Ishikawa (cell line): ENCODE data around the gene HCN1.

Experiments used
- CEBPB ChIP-seq: IDR thresholded peaks from 2 replicates; pipeline ENCODE4 v1.6.1; 2012
- CREB1 ChIP-seq: IDR thresholded peaks from 2 replicates; pipeline ENCODE4 v1.6.1; 2012; ENCODE audit warnings: low read depth
- EGR1 ChIP-seq: IDR thresholded peaks from 2 replicates; pipeline ENCODE4 v1.6.1; 2012
- EP300 ChIP-seq: IDR thresholded peaks from 2 replicates; pipeline ENCODE4 v1.6.1; 2012; ENCODE audit warnings: borderline replicate concordance
- FOXM1 ChIP-seq: IDR thresholded peaks from 2 replicates; pipeline ENCODE4 v1.6.1; 2012; ENCODE audit warnings: low read depth, borderline replicate concordance
- MAX ChIP-seq: IDR thresholded peaks from 2 replicates; pipeline ENCODE4 v1.6.1; 2012
- NFIC ChIP-seq: IDR thresholded peaks from 2 replicates; pipeline ENCODE4 v1.6.1; 2012
- RAD21 ChIP-seq: IDR thresholded peaks from 2 replicates; pipeline ENCODE4 v1.6.1; 2012; ENCODE audit warnings: low read depth
- REST ChIP-seq: IDR thresholded peaks from 2 replicates; pipeline ENCODE4 v1.6.1; 2012; ENCODE audit warnings: low read depth, mild to moderate bottlenecking
- TAF1 ChIP-seq: IDR thresholded peaks from 2 replicates; pipeline ENCODE4 v1.6.1; 2012; ENCODE audit warnings: low read depth, mild to moderate bottlenecking
- TCF12 ChIP-seq: IDR thresholded peaks from 2 replicates; pipeline ENCODE4 v1.6.1; 2012; ENCODE audit warnings: low read depth
- TEAD4 ChIP-seq: IDR thresholded peaks from 2 replicates; pipeline ENCODE4 v1.6.1; 2012
- USF1 ChIP-seq: IDR thresholded peaks from 2 replicates; pipeline ENCODE4 v1.6.1; 2012
- YY1 ChIP-seq: IDR thresholded peaks from 2 replicates; pipeline ENCODE4 v1.6.1; 2012; ENCODE audit warnings: low read depth
- ZBTB7A ChIP-seq: IDR thresholded peaks from 2 replicates; pipeline ENCODE4 v1.6.1; 2012; ENCODE audit warnings: low read depth

Gene HCN1

GRCh38 chr5:45687701-45688100, 8.5 kb downstream of the HCN1 start:
- TF ChIP-seq RAD21 = no peak
- no peak for TF ChIP-seq ZBTB7A
- no peak for TF ChIP-seq REST
- no peak for TF ChIP-seq MAX
- no peak for TF ChIP-seq TEAD4
- no peak for TF ChIP-seq USF1
- no peak for TF ChIP-seq TAF1
- no peak for TF ChIP-seq CREB1
- TF ChIP-seq YY1 = no peak
- no peak for TF ChIP-seq EP300
- no peak for TF ChIP-seq NFIC

- TF ChIP-seq EGR1 = no peak
- TF ChIP-seq REST = no peak
- no peak for TF ChIP-seq CREB1
- TF ChIP-seq NFIC = no peak
- no peak for TF ChIP-seq CEBPB
- no peak for TF ChIP-seq TAF1
- TF ChIP-seq TEAD4 = no peak
- no peak for TF ChIP-seq YY1
- TF ChIP-seq MAX = no peak
- TF ChIP-seq FOXM1 = no peak
- no peak for TF ChIP-seq EP300
- no peak for TF ChIP-seq ZBTB7A
- no peak for TF ChIP-seq RAD21
- no peak for TF ChIP-seq USF1
- no peak for TF ChIP-seq TCF12
Observed at GRCh38 chr5:45686620-45687019, 9.6 kb downstream of the HCN1 start.

GRCh38 chr5:45684118-45684517, 12.1 kb downstream of the HCN1 start:
- no peak for TF ChIP-seq NFIC
- TF ChIP-seq REST = no peak
- no peak for TF ChIP-seq FOXM1
- no peak for TF ChIP-seq RAD21
- TF ChIP-seq TAF1 = no peak

- no peak for TF ChIP-seq EGR1
- TF ChIP-seq RAD21 = no peak
- no peak for TF ChIP-seq NFIC
- no peak for TF ChIP-seq ZBTB7A
Observed at GRCh38 chr5:45680950-45681349, 15.2 kb downstream of the HCN1 start.

GRCh38 chr5:45677524-45677923, 18.7 kb downstream of the HCN1 start:
- no peak for TF ChIP-seq RAD21
- TF ChIP-seq FOXM1 = no peak
- TF ChIP-seq REST = no peak
- TF ChIP-seq MAX = no peak
